ENCODE data around the gene TAMM41. TPM values are rescaled to one million over a fixed set of nuclear protein-coding genes. Genes with fewer than 3 reads are reported as not detected.

TAMM41 gene, protein sequence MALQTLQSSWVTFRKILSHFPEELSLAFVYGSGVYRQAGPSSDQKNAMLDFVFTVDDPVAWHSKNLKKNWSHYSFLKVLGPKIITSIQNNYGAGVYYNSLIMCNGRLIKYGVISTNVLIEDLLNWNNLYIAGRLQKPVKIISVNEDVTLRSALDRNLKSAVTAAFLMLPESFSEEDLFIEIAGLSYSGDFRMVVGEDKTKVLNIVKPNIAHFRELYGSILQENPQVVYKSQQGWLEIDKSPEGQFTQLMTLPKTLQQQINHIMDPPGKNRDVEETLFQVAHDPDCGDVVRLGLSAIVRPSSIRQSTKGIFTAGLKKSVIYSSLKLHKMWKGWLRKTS
- total RNA-seq = 52.3 and 54.2 TPM in 2 replicates
- 13.0 TPM for total RNA-seq (2013)
- polyA plus RNA-seq = 27.4 and 36.1 TPM in 2 replicates
- 5.8 and 6.8 TPM in 2 replicates for polyA minus RNA-seq

- WGBS (ENCODE audit: insufficient coverage) = 0% methylated on average over 57 of the region's 71 CpGs
- H3K79me2 ChIP-seq (ENCODE audit: control insufficient read depth, insufficient read depth, low read length) = peaks cover 36% of the 10 kb centered on the region
- H3K9ac ChIP-seq (ENCODE audit: low read length) = peak within 1 kb of the TSS; percentile 88
- peaks cover 39% of the 10 kb centered on the region for H3K4me1 Mint-ChIP-seq
- DNase-seq = peak; percentile 90
- POLR2A ChIA-PET = interaction anchor here (1.1 to 1.4 kb wide), 2 partner anchors 76 to 638 kb away, joined by 3 read pairs; partner anchors contain the start of gene TSEN2
- peak within 1 kb of the TSS; percentile 99 for H3K4me3 Mint-ChIP-seq
- TF ChIP-seq, protein P1, sequence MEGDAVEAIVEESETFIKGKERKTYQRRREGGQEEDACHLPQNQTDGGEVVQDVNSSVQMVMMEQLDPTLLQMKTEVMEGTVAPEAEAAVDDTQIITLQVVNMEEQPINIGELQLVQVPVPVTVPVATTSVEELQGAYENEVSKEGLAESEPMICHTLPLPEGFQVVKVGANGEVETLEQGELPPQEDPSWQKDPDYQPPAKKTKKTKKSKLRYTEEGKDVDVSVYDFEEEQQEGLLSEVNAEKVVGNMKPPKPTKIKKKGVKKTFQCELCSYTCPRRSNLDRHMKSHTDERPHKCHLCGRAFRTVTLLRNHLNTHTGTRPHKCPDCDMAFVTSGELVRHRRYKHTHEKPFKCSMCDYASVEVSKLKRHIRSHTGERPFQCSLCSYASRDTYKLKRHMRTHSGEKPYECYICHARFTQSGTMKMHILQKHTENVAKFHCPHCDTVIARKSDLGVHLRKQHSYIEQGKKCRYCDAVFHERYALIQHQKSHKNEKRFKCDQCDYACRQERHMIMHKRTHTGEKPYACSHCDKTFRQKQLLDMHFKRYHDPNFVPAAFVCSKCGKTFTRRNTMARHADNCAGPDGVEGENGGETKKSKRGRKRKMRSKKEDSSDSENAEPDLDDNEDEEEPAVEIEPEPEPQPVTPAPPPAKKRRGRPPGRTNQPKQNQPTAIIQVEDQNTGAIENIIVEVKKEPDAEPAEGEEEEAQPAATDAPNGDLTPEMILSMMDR (IDR thresholded peaks at IDR 0.05) = peak; percentile 74
- no peak for TF ChIP-seq EZH2 (IDR thresholded peaks at IDR 0.05; ENCODE audit: borderline replicate concordance, insufficient read depth, low read depth, low read length, poor library complexity, severe bottlenecking)
- H4K20me1 ChIP-seq (ENCODE audit: control insufficient read depth, insufficient read depth, low read length, poor library complexity, severe bottlenecking) = peaks cover 3% of the 10 kb centered on the region
- peak within 1 kb of the TSS; percentile 96 for H2AFZ ChIP-seq (ENCODE audit: insufficient read depth, low read depth, low read length, poor library complexity, severe bottlenecking)
- CTCF ChIA-PET = interaction anchor here (1.1 to 2.0 kb wide), 3 partner anchors 11 to 633 kb away, joined by 4 to 7 read pairs (median 5); no protein-coding TSS in a partner anchor
- intact Hi-C loops (cut with micrococcal nuclease) = loop anchor here (1.0 to 5.0 kb wide), 4 partner anchors 129 to 711 kb away; partner anchors contain the start of genes ATG7, MKRN2 and TSEN2
- H3K9me3 Mint-ChIP-seq (ENCODE audit: insufficient read depth) = no peaks in the 10 kb centered on the region
- peaks cover under 1% of the 10 kb centered on the region for H3K27me3 Mint-ChIP-seq
- H3K27ac ChIP-seq (ENCODE audit: low read length in 2 of 2) = peak within 1 kb of the TSS; percentile 77 to 82
- no peaks in the 10 kb centered on the region for H3K9me3 ChIP-seq (ENCODE audit: control extremely low read depth in 1 of 3, control insufficient read depth in 2 of 3, insufficient read depth in 1 of 3, low read length in 2 of 3)
- H3K36me3 ChIP-seq (replicated peaks in 1 of 2; ENCODE audit: control extremely low read depth in 1 of 2, control insufficient read depth in 1 of 2, extremely low read depth in 1 of 2, insufficient read depth in 2 of 2, low read length in 1 of 2) = peaks cover 1 to 22% of the 10 kb centered on the region in 2 experiments
- H3K4me3 ChIP-seq (ENCODE audit: control extremely low read depth in 1 of 5, extremely low read depth in 1 of 5, insufficient read depth in 1 of 5, low read depth in 2 of 5, low read length in 4 of 5) = peak within 1 kb of the TSS; percentile 56 to 96 (median 82)
- peak within 1 kb of the TSS; percentile 96 for H3K27ac Mint-ChIP-seq
- H3K4me2 ChIP-seq (replicated peaks; ENCODE audit: low read depth, low read length, poor library complexity, severe bottlenecking) = peak within 1 kb of the TSS; percentile 88
- peaks cover 22 to 27% of the 10 kb centered on the region in 2 donors for H3K4me1 ChIP-seq (ENCODE audit: control insufficient read depth in 2 of 2, insufficient read depth in 2 of 2, low read length in 2 of 2)
- peak; percentile 100 for ATAC-seq (ENCODE audit: low read depth)
- H3K27me3 ChIP-seq (replicated peaks in 1 of 4; ENCODE audit: control extremely low read depth in 1 of 4, control insufficient read depth in 3 of 4, insufficient read depth in 4 of 4, low read length in 3 of 4) = no peaks in the 10 kb centered on the region
These were observed at the start of gene TAMM41 for GRCh38 chr3:11846281-11847266. Gene TAMM41, minus strand, starts transcription at chr3:11846885. Its CDS starts 249 bp downstream, at chr3:11846636.

Measured in B cell (primary cell).